Measurements from ENCODE around the gene PODN. TPM values are rescaled to one million over a fixed set of nuclear protein-coding genes. Genes with fewer than 3 reads are reported as not detected.

The PODN gene
- total RNA-seq, 1 experiment from 2014 or later = not detected

- BruUV-seq (replicated peaks) = no TSS peak
- DNase-seq = no peak
- Histone ChIP-seq H3K9me2 (ENCODE audit: insufficient read depth) (no peaks in the 10 kb centered on the region), H3K9me3 (ENCODE audit: insufficient read depth, low read depth) (no peaks in the 10 kb centered on the region), H3K79me2 (ENCODE audit: low read depth) (no peaks in the 10 kb centered on the region), H3K4me2 (no peak overlapping the region), H2AFZ (no peak overlapping the region), H3K36me3 (ENCODE audit: low read depth) (no peaks in the 10 kb centered on the region), H3K27me3 (ENCODE audit: insufficient read depth, low read depth) (no peaks in the 10 kb centered on the region), H3K4me3 (no peak overlapping the region), H3K27ac (no peak overlapping the region), H3F3A (ENCODE audit: insufficient read depth, low read depth) (no peaks in the 10 kb centered on the region), H4K20me1 (ENCODE audit: insufficient read depth) (no peaks in the 10 kb centered on the region), H3K4me1 (replicated peaks; ENCODE audit: insufficient read depth) (no peaks in the 10 kb centered on the region)
- no peak for TF ChIP-seq EZH2 (IDR thresholded peaks at IDR 0.05; ENCODE audit: low read depth)
- TF ChIP-seq, protein P1, sequence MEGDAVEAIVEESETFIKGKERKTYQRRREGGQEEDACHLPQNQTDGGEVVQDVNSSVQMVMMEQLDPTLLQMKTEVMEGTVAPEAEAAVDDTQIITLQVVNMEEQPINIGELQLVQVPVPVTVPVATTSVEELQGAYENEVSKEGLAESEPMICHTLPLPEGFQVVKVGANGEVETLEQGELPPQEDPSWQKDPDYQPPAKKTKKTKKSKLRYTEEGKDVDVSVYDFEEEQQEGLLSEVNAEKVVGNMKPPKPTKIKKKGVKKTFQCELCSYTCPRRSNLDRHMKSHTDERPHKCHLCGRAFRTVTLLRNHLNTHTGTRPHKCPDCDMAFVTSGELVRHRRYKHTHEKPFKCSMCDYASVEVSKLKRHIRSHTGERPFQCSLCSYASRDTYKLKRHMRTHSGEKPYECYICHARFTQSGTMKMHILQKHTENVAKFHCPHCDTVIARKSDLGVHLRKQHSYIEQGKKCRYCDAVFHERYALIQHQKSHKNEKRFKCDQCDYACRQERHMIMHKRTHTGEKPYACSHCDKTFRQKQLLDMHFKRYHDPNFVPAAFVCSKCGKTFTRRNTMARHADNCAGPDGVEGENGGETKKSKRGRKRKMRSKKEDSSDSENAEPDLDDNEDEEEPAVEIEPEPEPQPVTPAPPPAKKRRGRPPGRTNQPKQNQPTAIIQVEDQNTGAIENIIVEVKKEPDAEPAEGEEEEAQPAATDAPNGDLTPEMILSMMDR (conservative IDR thresholded peaks at IDR 0.05) = no peak
- ChIA-PET POLR2A (ENCODE audit: unreplicated experiment) (no interaction called here), CTCF (no interaction called here)
- intact Hi-C loops (cut with micrococcal nuclease; ENCODE audit: unreplicated experiment) = no loop called here
These were observed 30.3 kb upstream of the PODN start for GRCh38 chr1:53031732-53032131.

GRCh38 chr1:53037159-53037558 lies 24.9 kb upstream of the PODN start:
- DNase-seq = no peak
- Histone ChIP-seq H3K27me3 (ENCODE audit: insufficient read depth, low read depth) (no peaks in the 10 kb centered on the region), H4K20me1 (ENCODE audit: insufficient read depth) (no peaks in the 10 kb centered on the region), H3K9me3 (ENCODE audit: insufficient read depth, low read depth) (no peaks in the 10 kb centered on the region), H3K36me3 (ENCODE audit: low read depth) (no peaks in the 10 kb centered on the region), H2AFZ (no peak overlapping the region), H3K4me2 (no peak overlapping the region), H3K4me3 (no peak overlapping the region), H3K4me1 (replicated peaks; ENCODE audit: insufficient read depth) (no peaks in the 10 kb centered on the region), H3F3A (ENCODE audit: insufficient read depth, low read depth) (no peaks in the 10 kb centered on the region), H3K27ac (no peak overlapping the region), H3K79me2 (ENCODE audit: low read depth) (no peaks in the 10 kb centered on the region), H3K9me2 (ENCODE audit: insufficient read depth) (no peaks in the 10 kb centered on the region)
- intact Hi-C loops (cut with micrococcal nuclease; ENCODE audit: unreplicated experiment) = no loop called here
- no TSS peak for BruUV-seq (replicated peaks)
- CTCF ChIA-PET = no interaction called here
- TF ChIP-seq, protein P1 (conservative IDR thresholded peaks at IDR 0.05) = no peak
- no peak for TF ChIP-seq EZH2 (IDR thresholded peaks at IDR 0.05; ENCODE audit: low read depth)
- POLR2A ChIA-PET (ENCODE audit: unreplicated experiment) = no interaction called here

DNA sequence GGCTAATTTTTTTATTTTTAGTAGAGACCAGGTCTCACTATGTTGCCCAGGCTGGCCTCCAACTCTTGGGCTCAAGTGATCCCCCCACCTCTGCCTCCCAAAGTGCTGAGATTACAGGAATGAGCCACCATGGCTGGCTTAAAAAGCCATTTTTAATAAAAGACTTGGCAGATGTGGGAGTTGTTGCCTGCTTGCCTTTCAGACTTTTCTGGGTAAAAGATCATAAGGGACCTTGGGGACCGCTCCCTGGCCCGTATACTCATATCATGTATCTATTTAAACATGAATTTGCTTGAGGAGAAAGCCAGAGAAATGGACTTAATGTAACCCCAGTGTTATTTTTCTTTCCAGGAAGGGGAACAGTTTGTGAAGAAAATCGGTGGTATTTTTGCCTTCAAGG lies 23.4 kb upstream of the PODN start:
- H3K4me2 ChIP-seq = no peak overlapping the region
- intact Hi-C loops (cut with micrococcal nuclease; ENCODE audit: unreplicated experiment) = no loop called here
- no peaks in the 10 kb centered on the region for H3K79me2 ChIP-seq (ENCODE audit: low read depth)
- no peak for TF ChIP-seq EZH2 (IDR thresholded peaks at IDR 0.05; ENCODE audit: low read depth)
- TF ChIP-seq, protein P1 (conservative IDR thresholded peaks at IDR 0.05) = no peak
- H4K20me1 ChIP-seq (ENCODE audit: insufficient read depth) = no peaks in the 10 kb centered on the region
- H3K36me3 ChIP-seq (ENCODE audit: low read depth) = no peaks in the 10 kb centered on the region
- no peaks in the 10 kb centered on the region for H3K9me2 ChIP-seq (ENCODE audit: insufficient read depth)
- H3K4me1 ChIP-seq (replicated peaks; ENCODE audit: insufficient read depth) = no peaks in the 10 kb centered on the region
- ChIA-PET CTCF (no interaction called here), POLR2A (ENCODE audit: unreplicated experiment) (no interaction called here)
- H3K4me3 ChIP-seq = no peak overlapping the region
- no peak overlapping the region for H2AFZ ChIP-seq
- H3K9me3 ChIP-seq (ENCODE audit: insufficient read depth, low read depth) = no peaks in the 10 kb centered on the region
- no TSS peak for BruUV-seq (replicated peaks)
- no peak for DNase-seq
- no peaks in the 10 kb centered on the region for H3F3A ChIP-seq (ENCODE audit: insufficient read depth, low read depth)
- no peak overlapping the region for H3K27ac ChIP-seq
- H3K27me3 ChIP-seq (ENCODE audit: insufficient read depth, low read depth) = no peaks in the 10 kb centered on the region
